D341Med (cell line): ENCODE results near the gene GTF2A1.
"Not testable (repeated sequence)": the region's sequence is repeated elsewhere in the genome, so short reads cannot be mapped to it uniquely, and the experiment has no call there.

Experiments used
- DNase-seq: peaks from one replicate; pipeline ENCODE4 v3.0.0; 2012; ENCODE audit warnings: low spot score

Gene GTF2A1

GRCh38 chr14:81231540-81231939 lies 10.8 kb upstream of the GTF2A1 start:
- no peak for DNase-seq

- DNase-seq: no peak
Measured at GRCh38 chr14:81224222-81224621, 3.5 kb upstream of the GTF2A1 start.

- not testable (repeated sequence) for DNase-seq
Measured at GRCh38 chr14:81223788-81224187, 3.0 kb upstream of the GTF2A1 start.

- no peak for DNase-seq
Measured at GRCh38 chr14:81222691-81223090, 1.9 kb upstream of the GTF2A1 start.

GRCh38 chr14:81222126-81222525 lies 1.4 kb upstream of the GTF2A1 start:
- DNase-seq: no peak

GRCh38 chr14:81221579-81222102 lies 882 bp upstream of the GTF2A1 start:
- DNase-seq: no peak

- DNase-seq: no peak
Measured at GRCh38 chr14:81220580-81220829, 254 bp downstream of the GTF2A1 start.

- DNase-seq: peak; percentile 58
Measured at GRCh38 chr14:81219759-81220579, 790 bp downstream of the GTF2A1 start.

GRCh38 chr14:81219210-81219758 lies 1.5 kb downstream of the GTF2A1 start:
- DNase-seq: peak; percentile 86

GRCh38 chr14:81211844-81212243 lies 8.9 kb downstream of the GTF2A1 start:
- DNase-seq: peak; percentile 51

GRCh38 chr14:81209167-81209836 lies 11.5 kb downstream of the GTF2A1 start:
- DNase-seq: no peak

GRCh38 chr14:81208489-81208888 lies 12.3 kb downstream of the GTF2A1 start:
- DNase-seq: no peak

GRCh38 chr14:81206115-81206514 lies 14.6 kb downstream of the GTF2A1 start:
- no peak for DNase-seq

- DNase-seq: no peak
Measured at GRCh38 chr14:81205639-81206038, 15.1 kb downstream of the GTF2A1 start.

- no peak for DNase-seq
Measured at GRCh38 chr14:81200054-81200453, 20.7 kb downstream of the GTF2A1 start.

GRCh38 chr14:81199084-81199483 lies 21.7 kb downstream of the GTF2A1 start:
- DNase-seq: no peak

GRCh38 chr14:81198651-81199050 lies 22.1 kb downstream of the GTF2A1 start:
- no peak for DNase-seq

- DNase-seq: peak; percentile 18
Measured at GRCh38 chr14:81193924-81194633, 26.7 kb downstream of the GTF2A1 start.

GRCh38 chr14:81192594-81192993 lies 28.2 kb downstream of the GTF2A1 start:
- no peak for DNase-seq

GRCh38 chr14:81187832-81188522 lies 32.8 kb downstream of the GTF2A1 start:
- DNase-seq: no peak

- no peak for DNase-seq
Measured at GRCh38 chr14:81179631-81180030, 41.1 kb downstream of the GTF2A1 start.

GRCh38 chr14:81178063-81178462 lies 42.7 kb downstream of the GTF2A1 start:
- no peak for DNase-seq
